Activated T-cell treated with anti-CD3 and anti-CD28 coated beads, Interleukin-2, amount 50 U/mL, for 48 hours (primary cell): ENCODE results near the gene DEUP1.
A peak's percentile ranks its signal among the peaks of the same experiment; 100 is the strongest.
"Not testable (repeated sequence)": the region's sequence is repeated elsewhere in the genome, so short reads cannot be mapped to it uniquely, and the experiment has no call there.

Source experiments
- DNase-seq, 2 experiments: peaks; one replicate each; pipeline ENCODE4 v3.0.0-alpha.2; 2020

Gene DEUP1

GRCh38 chr11:93368022-93368421, 37.5 kb downstream of the DEUP1 start:
- DNase-seq: no peak

GRCh38 chr11:93370260-93370659, 39.7 kb downstream of the DEUP1 start:
- DNase-seq: no peak

GRCh38 chr11:93389737-93390136, 59.2 kb downstream of the DEUP1 start:
- no peak for DNase-seq

GRCh38 chr11:93392867-93393266, 62.3 kb downstream of the DEUP1 start:
- no peak for DNase-seq

GRCh38 chr11:93393386-93393785, 62.8 kb downstream of the DEUP1 start:
- DNase-seq: no peak

GRCh38 chr11:93394488-93394887, 63.9 kb downstream of the DEUP1 start:
- no peak for DNase-seq

- no peak for DNase-seq
Observed at GRCh38 chr11:93396316-93396715, 65.8 kb downstream of the DEUP1 start.

- no peak for DNase-seq
Observed at GRCh38 chr11:93403930-93404329, 73.4 kb downstream of the DEUP1 start.

GRCh38 chr11:93407777-93408401, 77.3 kb downstream of the DEUP1 start:
- DNase-seq: no peak

- no peak for DNase-seq
Observed at GRCh38 chr11:93410441-93410840, 79.9 kb downstream of the DEUP1 start.

- DNase-seq: no peak
Observed at GRCh38 chr11:93411705-93412104, 81.2 kb downstream of the DEUP1 start.

GRCh38 chr11:93432247-93432646, 101.7 kb downstream of the DEUP1 start:
- DNase-seq: no peak

GRCh38 chr11:93443232-93443631, 112.7 kb downstream of the DEUP1 start:
- DNase-seq: not testable (repeated sequence)

- peak; percentile 46 to 54 for DNase-seq
Observed at GRCh38 chr11:93444617-93445073, 114.1 kb downstream of the DEUP1 start.

GRCh38 chr11:93458286-93458685, 127.7 kb downstream of the DEUP1 start:
- no peak for DNase-seq

- not testable (repeated sequence) for DNase-seq
Observed at GRCh38 chr11:93463666-93464065, 133.1 kb downstream of the DEUP1 start.

- no peak for DNase-seq
Observed at GRCh38 chr11:93464927-93465540, 134.5 kb downstream of the DEUP1 start.

GRCh38 chr11:93467054-93467453, 136.5 kb downstream of the DEUP1 start:
- DNase-seq: no peak

- no peak for DNase-seq
Observed at GRCh38 chr11:93468290-93468689, 137.7 kb downstream of the DEUP1 start.

- no peak for DNase-seq
Observed at GRCh38 chr11:93474123-93474522, 143.6 kb downstream of the DEUP1 start.

GRCh38 chr11:93476796-93477195, 146.3 kb downstream of the DEUP1 start:
- DNase-seq: no peak

- no peak for DNase-seq
Observed at GRCh38 chr11:93477684-93478234, 147.2 kb downstream of the DEUP1 start.

- DNase-seq: no peak
Observed at GRCh38 chr11:93478841-93479240, 148.3 kb downstream of the DEUP1 start.

GRCh38 chr11:93480256-93480655, 149.7 kb downstream of the DEUP1 start:
- no peak for DNase-seq

- no peak for DNase-seq
Observed at GRCh38 chr11:93480756-93481155, 150.2 kb downstream of the DEUP1 start.
